HFF-Myc (cell line): ENCODE data around the gene CST9L.

Experiments used
- DNase-seq: peaks from one replicate; pipeline ENCODE4 v3.0.0-alpha.2; 2011; ENCODE audit warnings: low read depth; ENCODE audit errors: extremely low read depth
- H3K4me3 ChIP-seq: replicated peaks from 2 replicates; pipeline ENCODE4 v1.5.1; 2011; ENCODE audit warnings: low read depth, mild to moderate bottlenecking, control low read depth, low read length
- TF ChIP-seq, protein P1 (sequence below): IDR thresholded peaks from 2 replicates; pipeline ENCODE4 v1.5.1; 2012; ENCODE audit warnings: mild to moderate bottlenecking, low read depth, low read length, control low read depth; ENCODE audit errors: missing control alignments

Gene CST9L

DNA sequence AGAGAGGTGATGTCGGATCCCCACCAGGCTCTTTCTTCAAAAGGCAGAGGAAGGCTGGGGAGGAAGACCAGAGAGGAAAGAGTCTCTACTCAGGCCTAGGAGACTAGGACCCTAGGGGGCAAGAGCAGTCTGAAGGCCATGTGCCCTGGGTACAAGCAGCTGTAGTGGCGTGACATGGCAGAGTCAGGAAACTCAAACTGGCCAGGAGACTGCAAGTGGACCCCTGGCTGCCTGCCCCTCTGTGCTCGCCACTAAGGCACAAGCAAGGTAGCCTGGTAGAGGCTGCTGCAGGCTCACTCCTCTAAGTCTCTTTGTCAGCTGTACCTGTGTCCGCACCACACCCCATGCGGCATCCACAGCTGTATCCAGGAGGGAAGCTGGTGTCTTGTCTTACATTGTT is 19.9 kb downstream of the CST9L start:
- H3K4me3 ChIP-seq: no peak overlapping the region
- DNase-seq: no peak
- TF ChIP-seq, protein P1, sequence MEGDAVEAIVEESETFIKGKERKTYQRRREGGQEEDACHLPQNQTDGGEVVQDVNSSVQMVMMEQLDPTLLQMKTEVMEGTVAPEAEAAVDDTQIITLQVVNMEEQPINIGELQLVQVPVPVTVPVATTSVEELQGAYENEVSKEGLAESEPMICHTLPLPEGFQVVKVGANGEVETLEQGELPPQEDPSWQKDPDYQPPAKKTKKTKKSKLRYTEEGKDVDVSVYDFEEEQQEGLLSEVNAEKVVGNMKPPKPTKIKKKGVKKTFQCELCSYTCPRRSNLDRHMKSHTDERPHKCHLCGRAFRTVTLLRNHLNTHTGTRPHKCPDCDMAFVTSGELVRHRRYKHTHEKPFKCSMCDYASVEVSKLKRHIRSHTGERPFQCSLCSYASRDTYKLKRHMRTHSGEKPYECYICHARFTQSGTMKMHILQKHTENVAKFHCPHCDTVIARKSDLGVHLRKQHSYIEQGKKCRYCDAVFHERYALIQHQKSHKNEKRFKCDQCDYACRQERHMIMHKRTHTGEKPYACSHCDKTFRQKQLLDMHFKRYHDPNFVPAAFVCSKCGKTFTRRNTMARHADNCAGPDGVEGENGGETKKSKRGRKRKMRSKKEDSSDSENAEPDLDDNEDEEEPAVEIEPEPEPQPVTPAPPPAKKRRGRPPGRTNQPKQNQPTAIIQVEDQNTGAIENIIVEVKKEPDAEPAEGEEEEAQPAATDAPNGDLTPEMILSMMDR: no peak

DNA sequence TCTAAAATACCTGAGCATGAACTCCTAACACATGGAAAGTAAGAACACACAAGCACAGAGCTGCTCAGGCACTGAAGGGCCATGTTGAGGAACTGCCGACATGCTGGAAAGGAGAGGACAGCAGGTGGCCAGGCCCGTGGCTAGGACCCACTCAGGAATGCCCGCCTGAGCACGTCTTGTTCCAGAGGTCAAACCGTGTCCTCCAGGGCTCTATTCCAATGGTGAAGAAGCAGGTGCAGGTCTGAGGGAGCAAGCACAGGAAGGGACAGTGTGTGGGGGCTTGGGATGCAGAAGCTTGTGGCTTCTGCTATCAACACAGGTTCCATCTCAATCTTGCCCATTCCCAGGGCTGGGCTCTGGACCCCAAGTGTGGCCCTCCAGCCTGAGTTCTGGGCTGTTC is 20.7 kb downstream of the CST9L start:
- TF ChIP-seq, protein P1: no peak
- DNase-seq: no peak
- no peak overlapping the region for H3K4me3 ChIP-seq

DNA sequence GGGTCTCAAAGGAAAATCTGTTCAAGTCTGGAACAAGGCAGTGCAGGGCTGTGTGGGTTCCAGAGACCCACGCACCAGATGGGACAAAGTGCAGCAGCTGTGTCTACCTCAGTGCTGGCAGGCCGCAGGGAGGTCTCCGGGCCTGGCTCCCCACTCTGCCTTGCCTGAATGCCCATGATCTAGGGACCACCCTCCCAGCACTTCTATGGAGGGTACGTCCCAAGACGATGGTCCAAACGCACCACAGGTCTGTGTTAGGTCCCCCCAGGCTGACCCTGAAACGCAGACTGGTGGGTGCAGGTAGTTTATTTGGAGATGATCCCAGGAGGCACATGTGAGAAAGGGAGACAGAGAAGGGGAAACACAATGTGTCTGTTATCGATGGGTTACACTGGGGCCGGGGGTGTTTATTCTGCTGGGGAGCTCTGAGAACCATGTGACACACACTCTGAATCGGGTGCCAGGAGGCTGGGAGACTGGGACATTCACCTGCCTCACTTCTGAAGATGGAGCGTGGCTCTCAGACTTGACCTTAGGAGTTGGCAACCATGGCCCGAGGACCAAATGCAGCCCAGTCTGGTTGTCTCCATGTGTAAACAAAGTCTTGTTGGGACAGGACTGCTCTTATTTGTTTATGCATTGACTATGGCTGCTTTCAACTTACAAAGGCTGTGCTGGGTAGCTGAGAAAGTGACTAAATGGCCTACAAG is 21.7 kb downstream of the CST9L start:
- DNase-seq: no peak
- TF ChIP-seq, protein P1: no peak
- no peak overlapping the region for H3K4me3 ChIP-seq

DNA sequence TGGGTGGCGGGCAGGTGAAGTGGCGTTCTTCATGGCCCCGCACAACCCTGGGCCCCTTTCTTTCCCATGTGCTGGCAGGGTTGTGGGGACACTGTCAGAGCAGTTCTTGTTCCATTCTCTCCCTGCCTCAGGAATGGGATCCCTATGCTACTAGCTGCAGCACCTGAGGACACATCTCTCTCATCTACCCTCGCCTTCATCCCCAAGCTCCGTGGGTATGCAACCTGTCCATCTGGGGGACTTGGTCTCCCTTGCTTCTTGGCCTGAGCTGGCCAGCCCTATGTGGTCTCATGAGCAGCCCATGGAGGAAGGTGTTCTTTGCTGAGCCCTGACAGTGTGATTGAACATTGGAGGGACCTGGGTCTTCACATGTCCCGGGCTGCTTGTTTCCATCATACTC is 24.2 kb downstream of the CST9L start:
- DNase-seq: no peak
- TF ChIP-seq, protein P1: no peak
- no peak overlapping the region for H3K4me3 ChIP-seq

DNA sequence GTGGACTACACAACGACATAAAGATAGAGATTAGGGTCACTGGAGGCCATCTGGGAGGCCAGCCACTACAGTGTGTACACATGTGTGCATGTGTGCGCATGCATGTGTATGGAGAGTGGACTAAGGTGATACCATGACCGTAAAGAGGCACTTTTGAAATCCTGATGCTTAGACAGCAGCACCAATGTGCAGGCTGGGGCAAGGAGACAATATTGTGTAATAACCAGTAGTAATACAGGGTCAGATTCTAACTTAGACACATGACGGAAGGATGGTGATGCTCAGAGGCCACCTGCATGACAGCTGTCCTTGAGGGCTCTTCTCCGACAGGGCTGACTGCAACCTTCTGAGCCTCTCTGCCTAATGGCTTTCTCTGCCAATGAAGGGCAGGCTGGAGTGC is 25.5 kb downstream of the CST9L start:
- H3K4me3 ChIP-seq: no peak overlapping the region
- TF ChIP-seq, protein P1: no peak
- DNase-seq: no peak

DNA sequence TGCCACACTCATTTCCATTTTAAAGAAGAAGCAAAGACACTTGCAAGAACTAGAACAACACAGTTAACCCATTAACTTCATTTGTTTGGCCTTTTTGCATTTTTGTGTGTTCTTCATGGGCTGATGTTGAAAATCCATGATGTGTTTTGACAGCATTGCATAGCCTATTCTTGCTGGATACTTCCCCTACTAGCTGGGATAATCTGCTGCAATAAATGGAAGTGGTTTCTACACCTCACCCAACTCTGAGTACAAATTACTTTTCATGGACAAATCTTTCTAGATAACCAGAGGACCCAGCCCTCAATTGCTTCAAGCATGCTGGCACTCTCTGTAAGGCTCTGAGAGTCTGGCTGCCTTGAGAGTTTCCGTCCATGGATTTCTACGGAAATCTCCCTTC is 26.5 kb downstream of the CST9L start:
- no peak overlapping the region for H3K4me3 ChIP-seq
- TF ChIP-seq, protein P1: no peak
- no peak for DNase-seq

DNA sequence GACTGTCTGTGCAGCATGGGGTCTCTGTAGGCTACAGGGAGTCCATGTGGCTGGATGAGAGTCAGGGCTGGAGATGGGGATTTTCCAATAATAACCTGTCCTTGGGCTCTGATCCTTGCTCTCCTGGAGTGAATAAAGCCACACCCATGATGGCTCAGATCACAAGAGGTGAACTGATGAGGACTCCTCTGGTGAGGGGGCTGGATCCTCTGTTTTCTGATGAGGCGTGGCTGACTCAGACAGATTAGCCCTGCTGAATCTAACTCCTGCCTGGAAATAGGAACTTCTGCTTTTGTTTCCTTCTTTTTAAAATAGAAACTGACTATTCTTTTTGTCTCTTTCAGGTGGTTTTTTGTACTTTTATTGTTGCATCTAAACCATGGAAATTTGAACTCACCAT is 27.0 kb downstream of the CST9L start:
- TF ChIP-seq, protein P1: no peak
- no peak for DNase-seq
- H3K4me3 ChIP-seq: no peak overlapping the region
